Activated B cell treated with CpG ODN at 0.5 μM for 24 hours (primary cell): ENCODE results near the gene CCL19. TPM values are rescaled to one million over a fixed set of nuclear protein-coding genes. Genes with fewer than 3 reads are reported as not detected.

Source experiments
- ATAC-seq: fragments of 200-7000 bp; cut with Tn5 transposase; one replicate; pipeline ENCODE4 v1.10.0; 2021; ENCODE audit warnings: low read depth, mild to moderate bottlenecking, moderate library complexity
- CTCF ChIA-PET: fragments of 350-600 bp; sonication (Branson Sonifier 250); formaldehyde crosslinking; loops from one replicate; lab custom pipeline; 2021; ENCODE audit warnings: antibody characterized with exemption; lab: Charles Lee
- POLR2A ChIA-PET: fragments of 350-600 bp; sonication (Branson Sonifier 250); formaldehyde crosslinking; loops from one replicate; lab custom pipeline; 2021; ENCODE audit warnings: antibody characterized with exemption; lab: Charles Lee
- DNase-seq: peaks from one replicate; pipeline ENCODE4 v3.0.0; 2022
- H3K27ac Mint-ChIP-seq: one replicate; pipeline ENCODE4 v1.8.0; 2020; ENCODE audit warnings: mixed read lengths
- H3K27me3 Mint-ChIP-seq: one replicate; pipeline ENCODE4 v1.8.0; 2021; ENCODE audit warnings: mixed read lengths
- H3K36me3 Mint-ChIP-seq: one replicate; pipeline ENCODE4 v1.8.0; 2021; ENCODE audit warnings: low read depth, mixed read lengths
- H3K4me1 Mint-ChIP-seq: one replicate; pipeline ENCODE4 v1.8.0; 2021; ENCODE audit warnings: mixed read lengths
- H3K4me3 Mint-ChIP-seq: one replicate; pipeline ENCODE4 v1.8.0; 2020; ENCODE audit warnings: mild to moderate bottlenecking, mixed read lengths
- H3K9me3 Mint-ChIP-seq: one replicate; pipeline ENCODE4 v1.8.0; 2020; ENCODE audit warnings: mixed read lengths
- intact Hi-C: fragments of 100-400 bp; cut with micrococcal nuclease; formaldehyde crosslinking; loops from one replicate; pipeline ENCODE4 v1.15.1; 2024
- total RNA-seq: library from RNA; stranded (reverse); gene quantifications from 2 replicates; pipeline ENCODE4 v1.2.3, GENCODE V29; 2022
- TF ChIP-seq, protein P1 (sequence below): fragments of 200-600 bp; IDR thresholded peaks from one replicate; pipeline ENCODE4 v1.8.0; 2022; ENCODE audit warnings: antibody characterized with exemption, mild to moderate bottlenecking

CCL19 gene
- total RNA-seq, 1 donor from 2014 or later = not detected

DNA sequence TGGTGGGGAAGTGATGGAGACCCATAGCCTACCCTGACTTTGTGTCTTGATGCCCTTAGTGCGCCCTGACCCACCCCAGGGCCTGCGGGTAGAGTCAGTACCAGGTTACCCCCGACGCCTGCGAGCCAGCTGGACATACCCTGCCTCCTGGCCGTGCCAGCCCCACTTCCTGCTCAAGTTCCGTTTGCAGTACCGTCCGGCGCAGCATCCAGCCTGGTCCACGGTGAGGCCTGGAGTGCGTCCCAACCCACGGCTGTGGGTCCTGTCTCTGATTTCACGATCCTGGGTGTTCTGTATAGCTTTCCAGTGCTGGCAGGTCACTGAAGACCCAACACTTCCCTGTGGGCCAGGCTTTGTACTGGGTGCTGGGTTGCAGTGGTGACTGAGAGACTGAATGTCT is 32.6 kb downstream of the CCL19 start:
- Mint-ChIP-seq H3K27me3 (no peaks in the 10 kb centered on the region), H3K9me3 (no peaks in the 10 kb centered on the region), H3K4me1 (no peaks in the 10 kb centered on the region), H3K4me3 (no peak overlapping the region), H3K36me3 (no peaks in the 10 kb centered on the region), H3K27ac (no peak overlapping the region)
- ChIA-PET CTCF (interaction anchor here (0.6 to 1.4 kb wide), 2 partner anchors 12 to 33 kb away, joined by 3 read pairs; partner anchors contain the start of gene GALT), POLR2A (no interaction called here)
- DNase-seq (no peak), ATAC-seq (no peak)
- intact Hi-C loops = no loop called here
- TF ChIP-seq, protein P1, sequence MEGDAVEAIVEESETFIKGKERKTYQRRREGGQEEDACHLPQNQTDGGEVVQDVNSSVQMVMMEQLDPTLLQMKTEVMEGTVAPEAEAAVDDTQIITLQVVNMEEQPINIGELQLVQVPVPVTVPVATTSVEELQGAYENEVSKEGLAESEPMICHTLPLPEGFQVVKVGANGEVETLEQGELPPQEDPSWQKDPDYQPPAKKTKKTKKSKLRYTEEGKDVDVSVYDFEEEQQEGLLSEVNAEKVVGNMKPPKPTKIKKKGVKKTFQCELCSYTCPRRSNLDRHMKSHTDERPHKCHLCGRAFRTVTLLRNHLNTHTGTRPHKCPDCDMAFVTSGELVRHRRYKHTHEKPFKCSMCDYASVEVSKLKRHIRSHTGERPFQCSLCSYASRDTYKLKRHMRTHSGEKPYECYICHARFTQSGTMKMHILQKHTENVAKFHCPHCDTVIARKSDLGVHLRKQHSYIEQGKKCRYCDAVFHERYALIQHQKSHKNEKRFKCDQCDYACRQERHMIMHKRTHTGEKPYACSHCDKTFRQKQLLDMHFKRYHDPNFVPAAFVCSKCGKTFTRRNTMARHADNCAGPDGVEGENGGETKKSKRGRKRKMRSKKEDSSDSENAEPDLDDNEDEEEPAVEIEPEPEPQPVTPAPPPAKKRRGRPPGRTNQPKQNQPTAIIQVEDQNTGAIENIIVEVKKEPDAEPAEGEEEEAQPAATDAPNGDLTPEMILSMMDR = no peak

DNA sequence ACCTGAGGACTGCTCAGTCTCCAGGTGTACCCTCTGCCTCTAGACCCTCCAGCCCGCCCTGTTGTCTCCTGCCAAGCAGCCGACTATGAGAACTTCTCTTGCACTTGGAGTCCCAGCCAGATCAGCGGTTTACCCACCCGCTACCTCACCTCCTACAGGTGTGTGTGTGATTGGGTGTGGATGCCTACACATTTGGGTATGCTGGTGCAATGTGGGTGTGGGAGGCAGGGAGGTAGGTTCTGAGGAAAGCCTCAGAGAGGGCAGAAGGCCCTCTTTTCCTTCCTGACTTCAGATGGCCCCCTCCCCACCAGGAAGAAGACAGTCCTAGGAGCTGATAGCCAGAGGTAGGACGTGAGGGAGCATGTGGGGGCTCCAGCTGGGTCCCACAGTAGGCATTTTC is 34.1 kb downstream of the CCL19 start:
- TF ChIP-seq, protein P1 = no peak
- CTCF ChIA-PET = no interaction called here
- H3K27me3 Mint-ChIP-seq = no peaks in the 10 kb centered on the region
- POLR2A ChIA-PET = interaction anchor here (1.0 kb wide), 1 partner anchor 8 kb away, joined by 7 read pairs; no protein-coding TSS in a partner anchor
- H3K4me1 Mint-ChIP-seq = peaks cover 8% of the 10 kb centered on the region
- DNase-seq (no peak), ATAC-seq (no peak)
- H3K36me3 Mint-ChIP-seq = no peaks in the 10 kb centered on the region
- H3K4me3 Mint-ChIP-seq = no peak overlapping the region
- no peak overlapping the region for H3K27ac Mint-ChIP-seq
- intact Hi-C loops = no loop called here
- no peaks in the 10 kb centered on the region for H3K9me3 Mint-ChIP-seq

DNA sequence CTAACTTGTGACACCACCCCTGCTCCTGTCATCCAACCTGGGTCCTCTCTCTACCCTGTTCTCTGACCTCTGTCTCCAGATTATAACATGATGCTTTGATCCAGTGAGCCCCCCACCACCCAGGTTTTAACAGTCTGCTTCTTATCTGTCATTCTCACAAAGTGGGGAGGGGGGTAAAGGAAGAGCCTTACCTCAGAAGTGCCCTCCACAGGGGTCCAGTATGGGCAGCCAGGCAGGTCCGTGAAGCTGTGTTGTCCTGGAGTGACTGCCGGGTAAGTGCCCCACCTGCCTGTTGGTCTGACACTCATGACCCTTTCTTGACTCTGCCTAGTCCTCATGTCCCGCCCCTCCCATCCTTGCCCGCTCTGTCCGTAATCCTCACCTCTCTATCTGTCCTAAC is 35.7 kb downstream of the CCL19 start:
- ATAC-seq = no peak
- ChIA-PET POLR2A (interaction anchor here (0.6 kb wide), 1 partner anchor 22 kb away, joined by 3 read pairs; no protein-coding TSS in a partner anchor), CTCF (no interaction called here)
- H3K27me3 Mint-ChIP-seq = no peaks in the 10 kb centered on the region
- no peaks in the 10 kb centered on the region for H3K9me3 Mint-ChIP-seq
- H3K4me1 Mint-ChIP-seq = peaks cover 8% of the 10 kb centered on the region
- no peak overlapping the region for H3K4me3 Mint-ChIP-seq
- DNase-seq = no peak
- H3K27ac Mint-ChIP-seq = no peak overlapping the region
- peaks cover 6% of the 10 kb centered on the region for H3K36me3 Mint-ChIP-seq
- intact Hi-C loops = no loop called here
- TF ChIP-seq, protein P1 = no peak

DNA sequence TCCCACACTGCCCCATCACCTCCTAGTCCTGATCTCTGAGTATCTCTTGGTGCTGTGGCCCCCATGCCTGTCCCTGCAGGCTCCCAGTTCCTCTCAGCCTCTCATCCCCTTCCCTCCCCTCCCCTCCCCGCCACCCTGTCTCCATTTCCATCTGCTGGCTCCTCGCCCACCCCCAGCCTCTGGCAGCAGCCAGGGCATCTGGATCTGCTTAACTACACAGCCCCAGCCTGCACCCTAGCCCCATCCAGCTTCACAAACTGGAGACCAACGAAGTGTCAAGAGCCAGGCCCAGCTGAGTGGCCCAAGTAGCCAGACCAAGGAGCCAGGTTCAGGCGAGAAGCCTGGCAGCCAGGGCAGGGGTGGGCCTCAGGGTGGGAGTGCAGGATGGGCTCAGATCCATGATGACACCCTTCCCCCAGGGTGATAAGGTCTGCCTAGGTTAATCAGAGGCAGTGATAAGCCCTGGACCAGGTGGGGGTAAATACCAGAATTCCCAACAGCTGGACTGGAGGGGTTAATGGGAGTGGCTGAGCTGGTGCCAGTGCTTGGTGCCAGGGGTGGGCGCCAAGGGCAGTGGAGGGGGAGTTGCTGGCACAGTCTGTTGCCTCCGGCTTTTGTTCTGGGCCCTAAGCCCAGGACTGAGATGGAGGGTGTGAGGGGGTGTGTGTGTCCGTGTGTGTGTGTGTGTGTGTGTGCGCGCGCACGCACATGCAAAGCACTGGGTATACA is 36.6 kb downstream of the CCL19 start:
- TF ChIP-seq, protein P1 = no peak
- CTCF ChIA-PET = no interaction called here
- Mint-ChIP-seq H3K9me3 (no peaks in the 10 kb centered on the region), H3K27ac (no peak overlapping the region), H3K36me3 (peaks cover 12% of the 10 kb centered on the region), H3K4me1 (peaks cover 8% of the 10 kb centered on the region), H3K27me3 (no peaks in the 10 kb centered on the region), H3K4me3 (no peak overlapping the region)
- POLR2A ChIA-PET = interaction anchor here (0.9 kb wide), 1 partner anchor 10 kb away, joined by 3 read pairs; no protein-coding TSS in a partner anchor
- intact Hi-C loops = no loop called here
- ATAC-seq (no peak), DNase-seq (no peak)

DNA sequence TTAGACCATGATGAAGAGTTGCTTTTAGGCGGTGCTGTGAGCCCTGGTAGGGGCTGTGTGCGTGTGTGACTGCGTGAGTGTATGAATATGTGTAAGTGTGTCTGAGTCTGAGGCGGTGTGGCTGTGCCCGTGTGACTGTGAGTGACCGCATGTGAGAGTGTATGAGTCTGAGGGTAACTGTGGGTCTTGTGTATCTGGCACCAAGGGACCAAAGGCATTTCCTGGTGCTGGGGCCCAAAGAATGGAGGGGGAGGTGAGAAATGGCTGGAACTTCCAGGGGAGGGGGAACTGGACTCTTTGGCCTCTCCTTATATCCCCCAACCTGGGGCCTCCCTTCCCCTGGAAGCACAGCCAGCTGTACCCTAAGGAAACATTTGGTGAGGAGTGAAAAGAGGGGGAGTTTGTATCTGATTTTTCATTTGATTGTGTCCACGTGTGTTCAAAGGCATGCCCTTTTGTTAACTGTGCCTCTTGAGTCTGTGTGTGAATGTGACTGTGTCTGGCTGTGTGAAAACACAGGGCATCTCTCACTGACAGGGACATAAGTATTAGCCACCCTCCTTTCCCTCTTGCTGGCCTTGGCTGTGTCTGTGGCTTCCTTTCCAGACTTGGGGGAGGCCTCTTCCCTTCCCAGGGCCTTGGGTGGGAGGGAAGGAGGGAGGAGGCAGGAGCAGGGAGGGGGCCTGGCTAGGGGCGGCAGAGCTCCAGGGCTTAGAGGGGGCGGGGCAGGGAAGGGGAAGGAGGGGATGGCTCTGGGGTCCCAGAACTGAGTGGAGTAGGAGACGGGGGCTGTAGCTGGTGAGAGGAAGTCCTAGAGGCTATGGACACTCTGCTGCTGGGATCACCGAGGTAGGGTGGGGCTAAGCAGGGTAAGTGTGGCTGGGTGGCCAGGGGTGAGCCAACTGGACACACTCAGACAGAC is 37.7 kb downstream of the CCL19 start:
- intact Hi-C loops = no loop called here
- ChIA-PET CTCF (no interaction called here), POLR2A (interaction anchor here (1.7 kb wide), 1 partner anchor 12 kb away, joined by 5 read pairs; no protein-coding TSS in a partner anchor)
- TF ChIP-seq, protein P1 = no peak
- DNase-seq (no peak), ATAC-seq (no peak)
- Mint-ChIP-seq H3K4me3 (no peak overlapping the region), H3K27me3 (no peaks in the 10 kb centered on the region), H3K4me1 (peaks cover 14% of the 10 kb centered on the region), H3K36me3 (peaks cover 23% of the 10 kb centered on the region), H3K9me3 (no peaks in the 10 kb centered on the region), H3K27ac (no peak overlapping the region)
